HEK293T (cell line): ENCODE results near the gene FRMD7.

Experiments used
- ELF4 ChIP-seq: fragments of 450-650 bp; IDR thresholded peaks from 2 replicates; pipeline ENCODE4 v1.6.1; 2017; ENCODE audit warnings: antibody characterized with exemption
- FOXM1 ChIP-seq: fragments of 450-650 bp; IDR thresholded peaks from 2 replicates; pipeline ENCODE4 v1.6.1; 2017; ENCODE audit warnings: mild to moderate bottlenecking, borderline replicate concordance
- SP1 ChIP-seq: fragments of 450-650 bp; IDR thresholded peaks from 2 replicates; pipeline ENCODE4 v1.6.1; 2017
- SUZ12 ChIP-seq: fragments of 450-650 bp; IDR thresholded peaks from 2 replicates; pipeline ENCODE4 v1.6.1; 2016; ENCODE audit warnings: mild to moderate bottlenecking
- ZNF384 ChIP-seq: fragments of 450-650 bp; IDR thresholded peaks from 2 replicates; pipeline ENCODE4 v1.6.1; 2016

GRCh38 chrX:132127743-132128142 lies at the start of gene FRMD7:
- TF ChIP-seq SP1 (no peak), FOXM1 (no peak), ZNF384 (no peak), ELF4 (no peak), SUZ12 (no peak)
